Liver (tissue), 9 donors: ENCODE results near the gene MBLAC1. TPM values are rescaled to one million over a fixed set of nuclear protein-coding genes. Genes with fewer than 3 reads are reported as not detected.

Experiments used
- DNase-seq: peaks from one replicate; pipeline ENCODE4 v3.0.0-alpha.2; 2017; ENCODE audit warnings: low spot score
- H3K27ac ChIP-seq, 2 donors: one replicate each; pipeline ENCODE4 v1.7.0; 2013; ENCODE audit warnings: inconsistent platforms in 2 of 2, low read length in 2 of 2, control low read depth in 1 of 2, low read depth in 1 of 2, mild to moderate bottlenecking in 1 of 2
- H3K27me3 ChIP-seq, 4 donors: one replicate each; pipeline versions ENCODE4 v1.6.1 to v1.7.0; 2013; ENCODE audit warnings: low read length in 3 of 4, inconsistent platforms in 1 of 4, mild to moderate bottlenecking in 1 of 4, moderate library complexity in 1 of 4; ENCODE audit not compliant: control insufficient read depth in 4 of 4, insufficient read depth in 4 of 4
- H3K36me3 ChIP-seq, 4 donors: one replicate each; pipeline versions ENCODE4 v1.6.1 to v1.7.0; 2013; ENCODE audit warnings: low read length in 3 of 4, mild to moderate bottlenecking in 3 of 4, low read depth in 1 of 4, moderate library complexity in 1 of 4; ENCODE audit not compliant: control insufficient read depth in 4 of 4, insufficient read depth in 3 of 4
- H3K4me1 ChIP-seq, 4 donors: one replicate each; pipeline versions ENCODE4 v1.6.1 to v1.7.0; 2013; ENCODE audit warnings: low read length in 3 of 4, mild to moderate bottlenecking in 3 of 4, moderate library complexity in 1 of 4; ENCODE audit not compliant: control insufficient read depth in 4 of 4, insufficient read depth in 4 of 4
- H3K4me3 ChIP-seq, 3 donors: one replicate each; pipeline versions ENCODE4 v1.6.1 to v1.7.0; 2013; ENCODE audit warnings: low read length in 3 of 3, control low read depth in 1 of 3, low read depth in 1 of 3, mild to moderate bottlenecking in 1 of 3
- H3K9ac ChIP-seq, 2 donors: one replicate each; pipeline ENCODE4 v1.7.0; 2013; ENCODE audit warnings: low read length in 2 of 2, mild to moderate bottlenecking in 2 of 2, moderate library complexity in 2 of 2, control low read depth in 1 of 2, low read depth in 1 of 2
- H3K9me3 ChIP-seq, 4 donors: one replicate each; pipeline versions ENCODE4 v1.6.1 to v1.7.0; 2013; ENCODE audit warnings: low read length in 3 of 4; ENCODE audit not compliant: control insufficient read depth in 4 of 4
- EGR1 ChIP-seq, 2 donors: IDR thresholded peaks; 2 replicates each; pipeline ENCODE4 v1.6.1; 2016 to 2018; ENCODE audit warnings: antibody characterized with exemption in 2 of 2, low read depth in 2 of 2
- FOXA1 ChIP-seq: IDR thresholded peaks from 2 replicates; pipeline ENCODE4 v1.6.1; 2016; ENCODE audit warnings: antibody characterized with exemption
- FOXA2 ChIP-seq: IDR thresholded peaks from 2 replicates; pipeline ENCODE4 v1.6.1; 2016; ENCODE audit warnings: antibody characterized with exemption
- GABPA ChIP-seq, 2 donors: IDR thresholded peaks in 1 of 2; conservative IDR thresholded peaks in 1 of 2; 2 replicates each; pipeline ENCODE4 v1.6.1; 2016; ENCODE audit warnings: antibody characterized with exemption in 2 of 2, mild to moderate bottlenecking in 1 of 2, moderate library complexity in 1 of 2
- HNF4A ChIP-seq, 2 donors: conservative IDR thresholded peaks; 2 replicates each; pipeline ENCODE4 v1.6.1; 2016; ENCODE audit warnings: antibody characterized with exemption in 2 of 2, mild to moderate bottlenecking in 2 of 2
- JUND ChIP-seq, 2 donors: IDR thresholded peaks; 2 replicates each; pipeline ENCODE4 v1.6.1; 2016; ENCODE audit warnings: antibody characterized with exemption in 2 of 2
- RAD21 ChIP-seq, 2 donors: IDR thresholded peaks; 2 replicates each; pipeline ENCODE4 v1.6.1; 2016; ENCODE audit warnings: antibody characterized with exemption in 2 of 2, mild to moderate bottlenecking in 2 of 2
- RXRA ChIP-seq, 2 donors: IDR thresholded peaks; 2 replicates each; pipeline ENCODE4 v1.6.1; 2017 to 2018; ENCODE audit warnings: antibody characterized with exemption in 2 of 2, mild to moderate bottlenecking in 1 of 2
- SP1 ChIP-seq: IDR thresholded peaks from 2 replicates; pipeline ENCODE4 v1.6.1; 2018; ENCODE audit warnings: antibody characterized with exemption, mild to moderate bottlenecking
- TAF1 ChIP-seq: conservative IDR thresholded peaks from 2 replicates; pipeline ENCODE4 v1.6.1; 2016; ENCODE audit warnings: antibody characterized with exemption, mild to moderate bottlenecking
- YY1 ChIP-seq: IDR thresholded peaks from 2 replicates; pipeline ENCODE4 v1.6.1; 2016; ENCODE audit warnings: antibody characterized with exemption, mild to moderate bottlenecking
- WGBS: extraction: QIAGEN DNeasy Blood & Tissue Kit; methylation state at CpG from one replicate; pipeline ENCODE4 v1.1.7; 2013; 5-methylcytosine and 5-hydroxymethylcytosine counted together
- polyA plus RNA-seq, 2 donors: library from polyadenylated mRNA; stranded (reverse) in 1 of 2; unstranded in 1 of 2; fragments of 200-250 nt in 1 of 2; fragments of >200 nt in 1 of 2; fragmentation: Nextera tagmentation in 1 of 2; extraction: Ambion mirVana in 1 of 2; gene quantifications; one replicate each; pipeline versions ENCODE4 v1.2.1 to v1.2.3, GENCODE V29; 2013 to 2015
- total RNA-seq, 2 donors: library from RNA; depleted of rRNA; stranded (reverse); fragments of >200 nt; gene quantifications; one replicate each; pipeline ENCODE4 v1.2.3, GENCODE V29; 2014
- TF ChIP-seq, protein P1 (sequence below): IDR thresholded peaks from 2 replicates; pipeline ENCODE4 v1.6.1; 2016; ENCODE audit warnings: antibody characterized with exemption
- TF ChIP-seq, protein P2 (sequence below): fragments of 150-350 bp; IDR thresholded peaks from 2 replicates; pipeline ENCODE4 v1.5.1; 2017; ENCODE audit warnings: improper control_type of control experiment, low read depth, low read length; ENCODE audit not compliant: missing input control
- TF ChIP-seq, protein P3 (sequence below): IDR thresholded peaks from 2 replicates; pipeline ENCODE4 v1.6.1; 2016; ENCODE audit warnings: antibody characterized with exemption
- TF ChIP-seq, protein P4 (sequence below): IDR thresholded peaks from 2 replicates; pipeline ENCODE4 v1.6.1; 2016; ENCODE audit warnings: antibody characterized with exemption, mild to moderate bottlenecking
- TF ChIP-seq, protein P5 (sequence below): IDR thresholded peaks from 2 replicates; pipeline ENCODE4 v1.6.1; 2016; ENCODE audit warnings: antibody characterized with exemption
- donor health status: healthy.
- donor health status: healthy.
- donor health status: healthy.
- donor health status: healthy.
- donor health status: healthy.

Gene MBLAC1
- total and polyA plus RNA-seq, 4 donors = 1.0 to 1.4 (median 1.3) TPM

DNA sequence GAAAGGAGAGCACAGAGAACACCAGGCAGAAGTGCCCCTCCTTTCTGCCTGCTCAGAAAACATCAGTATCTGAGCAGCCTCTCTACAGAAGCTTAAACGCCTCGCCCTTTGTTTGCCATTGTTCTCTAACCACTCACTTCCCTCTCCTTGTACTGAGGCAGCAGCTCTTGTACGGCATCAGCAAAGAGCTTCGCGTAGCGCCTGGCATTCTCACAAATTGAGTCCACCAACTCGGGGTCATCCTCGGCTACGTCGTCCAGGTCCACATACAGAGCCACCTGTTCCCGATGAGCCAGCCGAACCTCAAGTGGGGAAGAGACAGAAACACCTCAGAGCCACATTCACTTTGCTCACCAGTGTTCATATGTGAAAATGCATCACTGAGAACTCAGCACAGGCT is 27.3 kb upstream of the MBLAC1 start:
- Histone ChIP-seq H3K9ac (peak overlapping the region; percentile 64 to 89), H3K36me3 (peaks cover 18 to 47% (median 38%) of the 10 kb centered on the region in 4 donors), H3K4me1 (peaks cover 0 to 20% (median 14%) of the 10 kb centered on the region in 4 donors), H3K27ac (no peak overlapping the region), H3K9me3 (no peaks in the 10 kb centered on the region), H3K4me3 (peak overlapping the region; percentile 81 to 87 (median 82)), H3K27me3 (no peaks in the 10 kb centered on the region)
- no peak for DNase-seq
- 80% methylated on average over 12 of the region's 12 CpGs for WGBS
- TF ChIP-seq, protein P1, sequence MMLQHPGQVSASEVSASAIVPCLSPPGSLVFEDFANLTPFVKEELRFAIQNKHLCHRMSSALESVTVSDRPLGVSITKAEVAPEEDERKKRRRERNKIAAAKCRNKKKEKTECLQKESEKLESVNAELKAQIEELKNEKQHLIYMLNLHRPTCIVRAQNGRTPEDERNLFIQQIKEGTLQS = no peak
- no peak for TF ChIP-seq TAF1
- no peak for TF ChIP-seq RXRA (IDR thresholded peaks at IDR 0.05)
- TF ChIP-seq JUND (IDR thresholded peaks at IDR 0.05) = no peak
- TF ChIP-seq SP1 = no peak
- TF ChIP-seq RAD21 (IDR thresholded peaks at IDR 0.05) = no peak
- no peak for TF ChIP-seq EGR1 (IDR thresholded peaks at IDR 0.05; ENCODE audit: low read depth in 2 of 2)
- no peak for TF ChIP-seq HNF4A (conservative IDR thresholded peaks at IDR 0.05)
- TF ChIP-seq, protein P2, sequence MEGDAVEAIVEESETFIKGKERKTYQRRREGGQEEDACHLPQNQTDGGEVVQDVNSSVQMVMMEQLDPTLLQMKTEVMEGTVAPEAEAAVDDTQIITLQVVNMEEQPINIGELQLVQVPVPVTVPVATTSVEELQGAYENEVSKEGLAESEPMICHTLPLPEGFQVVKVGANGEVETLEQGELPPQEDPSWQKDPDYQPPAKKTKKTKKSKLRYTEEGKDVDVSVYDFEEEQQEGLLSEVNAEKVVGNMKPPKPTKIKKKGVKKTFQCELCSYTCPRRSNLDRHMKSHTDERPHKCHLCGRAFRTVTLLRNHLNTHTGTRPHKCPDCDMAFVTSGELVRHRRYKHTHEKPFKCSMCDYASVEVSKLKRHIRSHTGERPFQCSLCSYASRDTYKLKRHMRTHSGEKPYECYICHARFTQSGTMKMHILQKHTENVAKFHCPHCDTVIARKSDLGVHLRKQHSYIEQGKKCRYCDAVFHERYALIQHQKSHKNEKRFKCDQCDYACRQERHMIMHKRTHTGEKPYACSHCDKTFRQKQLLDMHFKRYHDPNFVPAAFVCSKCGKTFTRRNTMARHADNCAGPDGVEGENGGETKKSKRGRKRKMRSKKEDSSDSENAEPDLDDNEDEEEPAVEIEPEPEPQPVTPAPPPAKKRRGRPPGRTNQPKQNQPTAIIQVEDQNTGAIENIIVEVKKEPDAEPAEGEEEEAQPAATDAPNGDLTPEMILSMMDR = no peak
- no peak for TF ChIP-seq YY1
- TF ChIP-seq, protein P3, sequence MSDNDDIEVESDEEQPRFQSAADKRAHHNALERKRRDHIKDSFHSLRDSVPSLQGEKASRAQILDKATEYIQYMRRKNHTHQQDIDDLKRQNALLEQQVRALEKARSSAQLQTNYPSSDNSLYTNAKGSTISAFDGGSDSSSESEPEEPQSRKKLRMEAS = no peak
- TF ChIP-seq, protein P4, sequence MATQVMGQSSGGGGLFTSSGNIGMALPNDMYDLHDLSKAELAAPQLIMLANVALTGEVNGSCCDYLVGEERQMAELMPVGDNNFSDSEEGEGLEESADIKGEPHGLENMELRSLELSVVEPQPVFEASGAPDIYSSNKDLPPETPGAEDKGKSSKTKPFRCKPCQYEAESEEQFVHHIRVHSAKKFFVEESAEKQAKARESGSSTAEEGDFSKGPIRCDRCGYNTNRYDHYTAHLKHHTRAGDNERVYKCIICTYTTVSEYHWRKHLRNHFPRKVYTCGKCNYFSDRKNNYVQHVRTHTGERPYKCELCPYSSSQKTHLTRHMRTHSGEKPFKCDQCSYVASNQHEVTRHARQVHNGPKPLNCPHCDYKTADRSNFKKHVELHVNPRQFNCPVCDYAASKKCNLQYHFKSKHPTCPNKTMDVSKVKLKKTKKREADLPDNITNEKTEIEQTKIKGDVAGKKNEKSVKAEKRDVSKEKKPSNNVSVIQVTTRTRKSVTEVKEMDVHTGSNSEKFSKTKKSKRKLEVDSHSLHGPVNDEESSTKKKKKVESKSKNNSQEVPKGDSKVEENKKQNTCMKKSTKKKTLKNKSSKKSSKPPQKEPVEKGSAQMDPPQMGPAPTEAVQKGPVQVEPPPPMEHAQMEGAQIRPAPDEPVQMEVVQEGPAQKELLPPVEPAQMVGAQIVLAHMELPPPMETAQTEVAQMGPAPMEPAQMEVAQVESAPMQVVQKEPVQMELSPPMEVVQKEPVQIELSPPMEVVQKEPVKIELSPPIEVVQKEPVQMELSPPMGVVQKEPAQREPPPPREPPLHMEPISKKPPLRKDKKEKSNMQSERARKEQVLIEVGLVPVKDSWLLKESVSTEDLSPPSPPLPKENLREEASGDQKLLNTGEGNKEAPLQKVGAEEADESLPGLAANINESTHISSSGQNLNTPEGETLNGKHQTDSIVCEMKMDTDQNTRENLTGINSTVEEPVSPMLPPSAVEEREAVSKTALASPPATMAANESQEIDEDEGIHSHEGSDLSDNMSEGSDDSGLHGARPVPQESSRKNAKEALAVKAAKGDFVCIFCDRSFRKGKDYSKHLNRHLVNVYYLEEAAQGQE = no peak

DNA sequence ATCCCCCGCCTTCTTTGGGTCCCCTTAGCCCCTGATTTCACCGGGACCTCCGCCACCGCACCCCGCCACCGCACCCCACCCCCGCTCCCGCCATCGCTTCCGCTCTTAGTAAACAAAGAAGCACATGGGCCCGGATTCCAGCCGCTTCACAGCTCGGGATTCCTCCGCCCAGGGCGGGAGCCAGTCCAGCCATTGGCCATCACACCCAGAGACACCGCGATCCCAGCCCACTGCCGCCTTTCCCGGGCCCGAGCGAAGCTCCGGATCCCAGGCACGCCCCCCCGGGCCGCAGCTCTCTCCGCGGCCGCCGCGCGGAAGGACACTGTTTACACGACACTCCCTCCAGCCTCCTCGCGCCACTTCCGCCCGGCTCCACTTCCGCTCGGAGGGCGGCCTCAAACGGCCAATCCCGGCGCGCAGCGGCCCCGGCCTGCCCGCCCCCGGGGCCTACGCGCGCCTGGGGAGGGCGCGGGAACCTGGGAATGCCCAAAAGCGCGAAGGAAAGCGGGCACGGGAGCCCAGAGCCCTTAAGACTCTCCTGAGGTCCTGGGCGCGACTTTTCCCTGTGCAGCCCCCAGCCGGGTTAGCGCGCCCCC is 26.2 kb upstream of the MBLAC1 start:
- Histone ChIP-seq H3K4me1 (peaks cover 0 to 20% (median 14%) of the 10 kb centered on the region in 4 donors), H3K9me3 (no peaks in the 10 kb centered on the region), H3K9ac (peak overlapping the region; percentile 64 to 89), H3K4me3 (peak overlapping the region; percentile 81 to 87 (median 82)), H3K27me3 (no peaks in the 10 kb centered on the region), H3K27ac (peak overlapping the region; percentile 90 to 94), H3K36me3 (peaks cover 16 to 42% (median 33%) of the 10 kb centered on the region in 4 donors)
- peak; percentile 88 for DNase-seq
- under 1% methylated on average over 61 of the region's 61 CpGs for WGBS
- TF ChIP-seq FOXA1 = peak; percentile 26
- TF ChIP-seq, protein P3 = peak; percentile 95
- peak; percentile 13 to 30 for TF ChIP-seq RXRA (IDR thresholded peaks at IDR 0.05)
- TF ChIP-seq FOXA2 = peak; percentile 47
- no peak for TF ChIP-seq HNF4A (conservative IDR thresholded peaks at IDR 0.05)
- peak; percentile 88 for TF ChIP-seq YY1
- peak; percentile 79 to 94 for TF ChIP-seq GABPA (IDR thresholded peaks at IDR 0.05 in 1 of 2, conservative IDR thresholded peaks at IDR 0.05 in 1 of 2)
- TF ChIP-seq, protein P2 = no peak
- TF ChIP-seq, protein P5, sequence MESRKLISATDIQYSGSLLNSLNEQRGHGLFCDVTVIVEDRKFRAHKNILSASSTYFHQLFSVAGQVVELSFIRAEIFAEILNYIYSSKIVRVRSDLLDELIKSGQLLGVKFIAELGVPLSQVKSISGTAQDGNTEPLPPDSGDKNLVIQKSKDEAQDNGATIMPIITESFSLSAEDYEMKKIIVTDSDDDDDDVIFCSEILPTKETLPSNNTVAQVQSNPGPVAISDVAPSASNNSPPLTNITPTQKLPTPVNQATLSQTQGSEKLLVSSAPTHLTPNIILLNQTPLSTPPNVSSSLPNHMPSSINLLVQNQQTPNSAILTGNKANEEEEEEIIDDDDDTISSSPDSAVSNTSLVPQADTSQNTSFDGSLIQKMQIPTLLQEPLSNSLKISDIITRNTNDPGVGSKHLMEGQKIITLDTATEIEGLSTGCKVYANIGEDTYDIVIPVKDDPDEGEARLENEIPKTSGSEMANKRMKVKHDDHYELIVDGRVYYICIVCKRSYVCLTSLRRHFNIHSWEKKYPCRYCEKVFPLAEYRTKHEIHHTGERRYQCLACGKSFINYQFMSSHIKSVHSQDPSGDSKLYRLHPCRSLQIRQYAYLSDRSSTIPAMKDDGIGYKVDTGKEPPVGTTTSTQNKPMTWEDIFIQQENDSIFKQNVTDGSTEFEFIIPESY = no peak
- TF ChIP-seq, protein P4 = no peak
